Peyer's patch (tissue), 4 donors: Measurements from ENCODE around the gene RGS5.

Experiments
- POLR2A ChIP-seq, 2 donors: fragments of 450-650 bp; IDR thresholded peaks; one replicate each; pipeline ENCODE4 v1.5.1; 2017; ENCODE audit warnings: antibody characterized with exemption in 2 of 2, mild to moderate bottlenecking in 2 of 2, moderate library complexity in 2 of 2
- TF ChIP-seq, protein P1 (sequence below), 6 experiments: fragments of 450-650 bp in 4 of 6; fragments of 200-600 bp in 2 of 6; sonication (generic) in 1 of 6; IDR thresholded peaks; one replicate each; pipeline ENCODE4 v1.5.1; 2017 to 2019; ENCODE audit warnings: antibody characterized with exemption in 6 of 6, mild to moderate bottlenecking in 3 of 6, moderate library complexity in 1 of 6

DNA sequence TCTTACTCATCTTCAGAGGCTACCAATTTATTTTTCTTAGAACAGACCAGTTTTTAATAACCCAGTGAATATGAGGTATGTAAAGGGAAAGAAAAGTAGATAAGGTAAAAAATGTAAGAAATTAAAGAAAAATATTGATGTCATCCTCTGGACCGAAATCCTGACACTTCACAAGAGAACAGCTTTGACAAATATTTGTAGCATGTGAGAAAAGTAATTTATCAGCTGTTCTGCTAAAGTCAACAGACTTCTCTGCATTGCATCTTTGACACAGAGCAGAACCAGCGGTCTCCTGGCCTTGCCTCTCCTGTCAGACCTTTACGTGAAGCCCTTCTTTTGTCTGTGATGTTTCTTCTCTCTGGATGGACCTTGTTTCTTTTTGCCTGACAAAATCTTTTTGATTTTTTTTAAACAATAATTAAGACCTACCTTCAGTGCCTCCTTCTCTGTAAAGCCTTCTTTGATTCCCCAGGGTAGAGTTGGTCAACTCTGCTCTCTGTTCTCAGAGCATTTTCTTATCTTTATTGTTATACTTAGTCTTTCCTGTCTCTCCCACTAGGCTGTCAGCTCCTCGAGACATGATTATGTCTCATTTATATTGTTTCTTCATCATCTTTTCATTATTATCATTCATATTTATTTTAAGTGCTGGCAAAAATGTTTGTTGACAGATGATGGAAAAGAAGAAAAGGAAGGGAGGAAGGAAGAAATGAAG is 98.2 kb downstream of the RGS5 start:
- TF ChIP-seq, protein P1, sequence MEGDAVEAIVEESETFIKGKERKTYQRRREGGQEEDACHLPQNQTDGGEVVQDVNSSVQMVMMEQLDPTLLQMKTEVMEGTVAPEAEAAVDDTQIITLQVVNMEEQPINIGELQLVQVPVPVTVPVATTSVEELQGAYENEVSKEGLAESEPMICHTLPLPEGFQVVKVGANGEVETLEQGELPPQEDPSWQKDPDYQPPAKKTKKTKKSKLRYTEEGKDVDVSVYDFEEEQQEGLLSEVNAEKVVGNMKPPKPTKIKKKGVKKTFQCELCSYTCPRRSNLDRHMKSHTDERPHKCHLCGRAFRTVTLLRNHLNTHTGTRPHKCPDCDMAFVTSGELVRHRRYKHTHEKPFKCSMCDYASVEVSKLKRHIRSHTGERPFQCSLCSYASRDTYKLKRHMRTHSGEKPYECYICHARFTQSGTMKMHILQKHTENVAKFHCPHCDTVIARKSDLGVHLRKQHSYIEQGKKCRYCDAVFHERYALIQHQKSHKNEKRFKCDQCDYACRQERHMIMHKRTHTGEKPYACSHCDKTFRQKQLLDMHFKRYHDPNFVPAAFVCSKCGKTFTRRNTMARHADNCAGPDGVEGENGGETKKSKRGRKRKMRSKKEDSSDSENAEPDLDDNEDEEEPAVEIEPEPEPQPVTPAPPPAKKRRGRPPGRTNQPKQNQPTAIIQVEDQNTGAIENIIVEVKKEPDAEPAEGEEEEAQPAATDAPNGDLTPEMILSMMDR (IDR thresholded peaks at IDR 0.05): no peak
- TF ChIP-seq POLR2A (IDR thresholded peaks at IDR 0.05): no peak
